GM12874 (cell line): Measurements from ENCODE around the gene FAM209A.
"Not testable (repeated sequence)": the region's sequence is repeated elsewhere in the genome, so short reads cannot be mapped to it uniquely, and the experiment has no call there.

Experiments
- CTCF ChIP-seq: IDR thresholded peaks from 2 replicates; pipeline ENCODE4 v1.5.1; 2011; ENCODE audit warnings: low read depth, mild to moderate bottlenecking, control low read depth, low read length, moderate library complexity; ENCODE audit not compliant: insufficient read depth

Gene FAM209A

GRCh38 chr20:56524444-56524843, at the start of gene FAM209A:
TSS of gene FAM209A (plus strand) at chr20:56524744. CDS start at chr20:56524809, 65 bp downstream.
- not testable (repeated sequence) for TF ChIP-seq CTCF

- TF ChIP-seq CTCF, result no peak
Measured at GRCh38 chr20:56483970-56484369, 40.6 kb upstream of the FAM209A start.

- TF ChIP-seq CTCF, result no peak
Measured at GRCh38 chr20:56487216-56487615, 37.3 kb upstream of the FAM209A start.

- TF ChIP-seq CTCF, result no peak
Measured at GRCh38 chr20:56488566-56488965, 36.0 kb upstream of the FAM209A start.

- no peak for TF ChIP-seq CTCF
Measured at GRCh38 chr20:56501116-56501515, 23.4 kb upstream of the FAM209A start.

- no peak for TF ChIP-seq CTCF
Measured at GRCh38 chr20:56503916-56504315, 20.6 kb upstream of the FAM209A start.

GRCh38 chr20:56504373-56505005, 20.1 kb upstream of the FAM209A start:
- TF ChIP-seq CTCF, result peak; percentile 59
